Pulmonary artery endothelial cell (primary cell): ENCODE results near the gene GPBP1L1. TPM values are rescaled to one million over a fixed set of nuclear protein-coding genes. Genes with fewer than 3 reads are reported as not detected.
A peak's percentile ranks its signal among the peaks of the same experiment; 100 is the strongest.
"Not testable (repeated sequence)": the region's sequence is repeated elsewhere in the genome, so short reads cannot be mapped to it uniquely, and the experiment has no call there.

Experiments
- DNase-seq: peaks from one replicate; pipeline ENCODE4 v3.0.0-alpha.2; 2011; ENCODE audit warnings: low read depth, low spot score
- total RNA-seq: library from RNA; depleted of rRNA; stranded (reverse); fragments of >200 nt; gene quantifications from 2 replicates; pipeline ENCODE4 v1.2.3, GENCODE V29; 2014

The GPBP1L1 gene
- total RNA-seq, 1 donor from 2014 or later = 70.4 TPM

GRCh38 chr1:45682942-45683341 lies 3.4 kb downstream of the GPBP1L1 start:
- DNase-seq = no peak

GRCh38 chr1:45679123-45679522 lies 7.2 kb downstream of the GPBP1L1 start:
- peak; percentile 47 for DNase-seq

- DNase-seq = no peak
Observed at GRCh38 chr1:45678489-45678888, 7.8 kb downstream of the GPBP1L1 start.

- DNase-seq = no peak
Observed at GRCh38 chr1:45677751-45678245, 8.5 kb downstream of the GPBP1L1 start.

- not testable (repeated sequence) for DNase-seq
Observed at GRCh38 chr1:45676553-45676952, 9.8 kb downstream of the GPBP1L1 start.

GRCh38 chr1:45674478-45674877 lies 11.9 kb downstream of the GPBP1L1 start:
- no peak for DNase-seq

GRCh38 chr1:45673956-45674355 lies 12.4 kb downstream of the GPBP1L1 start:
- DNase-seq = no peak

- DNase-seq = no peak
Observed at GRCh38 chr1:45669859-45670655, 16.3 kb downstream of the GPBP1L1 start.

GRCh38 chr1:45669379-45669778 lies 17.0 kb downstream of the GPBP1L1 start:
- no peak for DNase-seq

- no peak for DNase-seq
Observed at GRCh38 chr1:45668526-45668925, 17.8 kb downstream of the GPBP1L1 start.

GRCh38 chr1:45667321-45668111 lies 18.8 kb downstream of the GPBP1L1 start:
- DNase-seq = no peak

- no peak for DNase-seq
Observed at GRCh38 chr1:45666836-45667235, 19.5 kb downstream of the GPBP1L1 start.

- no peak for DNase-seq
Observed at GRCh38 chr1:45660336-45660735, 26.0 kb downstream of the GPBP1L1 start.

GRCh38 chr1:45659222-45659621 lies 27.1 kb downstream of the GPBP1L1 start:
- DNase-seq = no peak

GRCh38 chr1:45658171-45658570 lies 28.2 kb downstream of the GPBP1L1 start:
- no peak for DNase-seq

- no peak for DNase-seq
Observed at GRCh38 chr1:45656573-45657226, 29.6 kb downstream of the GPBP1L1 start.

GRCh38 chr1:45654540-45655280 lies 31.6 kb downstream of the GPBP1L1 start:
- DNase-seq = no peak

GRCh38 chr1:45647248-45648021 lies 38.9 kb downstream of the GPBP1L1 start:
- peak; percentile 19 for DNase-seq

GRCh38 chr1:45644661-45645060 lies 41.7 kb downstream of the GPBP1L1 start:
- no peak for DNase-seq

- DNase-seq = no peak
Observed at GRCh38 chr1:45643978-45644377, 42.4 kb downstream of the GPBP1L1 start.
